ENCODE measurements around the gene LBHD2.

GRCh38 chr14:103101963-103102688 is 18.1 kb downstream of the LBHD2 start:
- TF ChIP-seq POLR2AphosphoS5 (IDR thresholded peaks at IDR 0.05; ENCODE audit: borderline replicate concordance, low read depth, low read length) (no peak), EZH2 (IDR thresholded peaks at IDR 0.05) (no peak)
